ENCODE measurements around the gene AP2B1.
A peak's percentile ranks its signal among the peaks of the same experiment; 100 is the strongest.
"Not testable (repeated sequence)": the region's sequence is repeated elsewhere in the genome, so short reads cannot be mapped to it uniquely, and the experiment has no call there.

Gene AP2B1

GRCh38 chr17:35750526-35751395, 163.6 kb downstream of the AP2B1 start:
- DNase-seq = no peak

- not testable (repeated sequence) for DNase-seq
Observed at GRCh38 chr17:35751541-35751940, 164.4 kb downstream of the AP2B1 start.

- DNase-seq = no peak
Observed at GRCh38 chr17:35752471-35752870, 165.3 kb downstream of the AP2B1 start.

GRCh38 chr17:35752945-35753764, 166.0 kb downstream of the AP2B1 start, which contains the start of gene GAS2L2:
GAS2L2 (minus strand) TSS chr17:35753239; CDS start chr17:35752850, 389 bp downstream.
- DNase-seq = no peak

- no peak for DNase-seq
Observed at GRCh38 chr17:35757243-35757642, 170.1 kb downstream of the AP2B1 start.

- DNase-seq = no peak
Observed at GRCh38 chr17:35760587-35760986, 173.5 kb downstream of the AP2B1 start, which contains the start of gene C17orf50. C17orf50 (plus strand) TSS chr17:35760887; CDS start chr17:35760942, 55 bp downstream.

GRCh38 chr17:35761601-35762000, 174.5 kb downstream of the AP2B1 start:
- no peak for DNase-seq

- DNase-seq = no peak
Observed at GRCh38 chr17:35763767-35764122, 176.6 kb downstream of the AP2B1 start.

GRCh38 chr17:35764123-35764991, 177.2 kb downstream of the AP2B1 start:
- DNase-seq = peak; percentile 71 to 90 (median 79)

- no peak for DNase-seq
Observed at GRCh38 chr17:35765086-35765710, 178.1 kb downstream of the AP2B1 start.

- DNase-seq = no peak
Observed at GRCh38 chr17:35765756-35766488, 178.8 kb downstream of the AP2B1 start.

GRCh38 chr17:35766489-35766877, 179.4 kb downstream of the AP2B1 start:
- no peak for DNase-seq

GRCh38 chr17:35766903-35767510, 179.9 kb downstream of the AP2B1 start:
- no peak for DNase-seq

- no peak for DNase-seq
Observed at GRCh38 chr17:35768797-35769196, 181.7 kb downstream of the AP2B1 start.

- no peak for DNase-seq
Observed at GRCh38 chr17:35769895-35770486, 182.9 kb downstream of the AP2B1 start.

- DNase-seq = no peak
Observed at GRCh38 chr17:35773129-35773528, 186.0 kb downstream of the AP2B1 start.

- no peak for DNase-seq
Observed at GRCh38 chr17:35773679-35774425, 186.7 kb downstream of the AP2B1 start.

- DNase-seq = no peak
Observed at GRCh38 chr17:35774499-35774898, 187.4 kb downstream of the AP2B1 start.

- no peak for DNase-seq
Observed at GRCh38 chr17:35775039-35775438, 187.9 kb downstream of the AP2B1 start.

- DNase-seq = no peak
Observed at GRCh38 chr17:35775583-35775982, 188.5 kb downstream of the AP2B1 start.

All from T-helper 1 cell (primary cell).